Measurements from ENCODE around the gene RAB23. TPM values are rescaled to one million over a fixed set of nuclear protein-coding genes. Genes with fewer than 3 reads are reported as not detected.

Gene RAB23
- polyA plus RNA-seq, 1 experiment: 62.1 TPM

DNA sequence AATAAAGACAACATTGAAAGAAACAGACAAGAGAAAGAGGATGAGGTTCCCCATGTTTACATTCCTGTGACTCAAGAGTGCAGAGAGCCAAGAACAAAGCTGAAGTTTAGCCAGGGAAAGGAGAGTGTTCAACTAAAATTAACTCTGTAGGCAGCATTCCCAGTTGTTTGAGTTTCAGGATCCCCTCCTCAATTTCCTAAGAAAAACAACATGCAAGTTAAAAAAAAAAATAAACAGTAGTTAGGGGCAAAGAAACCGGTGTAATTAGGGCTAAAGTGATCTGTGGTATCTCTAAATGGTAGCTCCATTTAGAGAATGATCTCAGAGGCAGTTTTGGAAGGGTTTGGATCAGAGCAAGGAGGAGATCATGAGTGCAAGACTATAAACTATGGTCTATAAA is 30.9 kb upstream of the RAB23 start:
- no peak overlapping the region for H3K27ac ChIP-seq (ENCODE audit: low read depth, low read length)
- POLR2A ChIA-PET: interaction anchor here (0.6 to 1.2 kb wide), 4 partner anchors 13 to 187 kb away, joined by 3 to 5 read pairs (median 4); partner anchors contain the start of gene RAB23

GRCh38 chr6:57252137-57252536 is 30.0 kb upstream of the RAB23 start:
- Histone ChIP-seq H3K27me3 (ENCODE audit: control insufficient read depth, insufficient read depth, low read length) (no peaks in the 10 kb centered on the region), H3K27ac (ENCODE audit: low read depth, low read length) (no peak overlapping the region), H3K4me3 (ENCODE audit: low read depth, low read length) (no peak overlapping the region), H3K9me3 (ENCODE audit: control insufficient read depth, insufficient read depth, low read length) (no peaks in the 10 kb centered on the region)
- no peak for DNase-seq (ENCODE audit: low read depth, low spot score)
- ChIA-PET CTCF (no interaction called here), POLR2A (interaction anchor here (1.2 kb wide), 1 partner anchor 62 kb away, joined by 4 read pairs; no protein-coding TSS in a partner anchor)
- TF ChIP-seq, protein P1, sequence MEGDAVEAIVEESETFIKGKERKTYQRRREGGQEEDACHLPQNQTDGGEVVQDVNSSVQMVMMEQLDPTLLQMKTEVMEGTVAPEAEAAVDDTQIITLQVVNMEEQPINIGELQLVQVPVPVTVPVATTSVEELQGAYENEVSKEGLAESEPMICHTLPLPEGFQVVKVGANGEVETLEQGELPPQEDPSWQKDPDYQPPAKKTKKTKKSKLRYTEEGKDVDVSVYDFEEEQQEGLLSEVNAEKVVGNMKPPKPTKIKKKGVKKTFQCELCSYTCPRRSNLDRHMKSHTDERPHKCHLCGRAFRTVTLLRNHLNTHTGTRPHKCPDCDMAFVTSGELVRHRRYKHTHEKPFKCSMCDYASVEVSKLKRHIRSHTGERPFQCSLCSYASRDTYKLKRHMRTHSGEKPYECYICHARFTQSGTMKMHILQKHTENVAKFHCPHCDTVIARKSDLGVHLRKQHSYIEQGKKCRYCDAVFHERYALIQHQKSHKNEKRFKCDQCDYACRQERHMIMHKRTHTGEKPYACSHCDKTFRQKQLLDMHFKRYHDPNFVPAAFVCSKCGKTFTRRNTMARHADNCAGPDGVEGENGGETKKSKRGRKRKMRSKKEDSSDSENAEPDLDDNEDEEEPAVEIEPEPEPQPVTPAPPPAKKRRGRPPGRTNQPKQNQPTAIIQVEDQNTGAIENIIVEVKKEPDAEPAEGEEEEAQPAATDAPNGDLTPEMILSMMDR (IDR thresholded peaks at IDR 0.05; ENCODE audit: low read depth, low read length): no peak

More for the DNA sequence above, 30.9 kb upstream of the RAB23 start:
- H3K9me3 ChIP-seq (ENCODE audit: control insufficient read depth, insufficient read depth, low read length): no peaks in the 10 kb centered on the region
- no peaks in the 10 kb centered on the region for H3K27me3 ChIP-seq (ENCODE audit: control insufficient read depth, insufficient read depth, low read length)
- peak; percentile 29 for DNase-seq (ENCODE audit: low read depth, low spot score)
- no peak overlapping the region for H3K4me3 ChIP-seq (ENCODE audit: low read depth, low read length)
- CTCF ChIA-PET: interaction anchor here (0.8 to 1.5 kb wide), 5 partner anchors 13 to 72 kb away, joined by 3 to 5 read pairs (median 4); partner anchors contain the start of gene PRIM2
- TF ChIP-seq, protein P1 (IDR thresholded peaks at IDR 0.05; ENCODE audit: low read depth, low read length): no peak

DNA sequence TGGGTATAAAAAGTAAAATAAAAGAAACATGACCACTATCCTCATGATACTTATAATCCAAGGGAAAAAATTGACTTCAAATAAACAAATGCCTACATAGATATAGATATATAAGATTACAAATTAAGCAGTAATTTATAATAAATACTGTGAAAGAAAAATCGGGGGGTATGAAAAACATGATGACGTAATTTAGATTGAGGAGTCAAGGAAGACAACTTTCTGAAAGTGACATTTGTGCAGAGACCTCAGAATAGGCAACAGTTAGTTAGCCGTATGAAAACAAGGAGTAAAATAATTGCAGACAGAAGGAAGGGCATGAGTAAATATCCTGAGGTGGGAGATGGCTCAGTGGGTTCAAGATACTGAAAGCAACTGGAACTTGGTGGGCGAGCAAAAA is 28.2 kb upstream of the RAB23 start:
- Histone ChIP-seq H3K9me3 (ENCODE audit: control insufficient read depth, insufficient read depth, low read length) (no peaks in the 10 kb centered on the region), H3K27me3 (ENCODE audit: control insufficient read depth, insufficient read depth, low read length) (no peaks in the 10 kb centered on the region), H3K27ac (ENCODE audit: low read depth, low read length) (no peak overlapping the region), H3K4me3 (ENCODE audit: low read depth, low read length) (no peak overlapping the region)
- DNase-seq (ENCODE audit: low read depth, low spot score): no peak
- ChIA-PET POLR2A (no interaction called here), CTCF (interaction anchor here (0.6 kb wide), 1 partner anchor 657 kb away, joined by 3 read pairs; no protein-coding TSS in a partner anchor)
- TF ChIP-seq, protein P1 (IDR thresholded peaks at IDR 0.05; ENCODE audit: low read depth, low read length): no peak

GRCh38 chr6:57248311-57248895 is 26.3 kb upstream of the RAB23 start:
- no peak for DNase-seq (ENCODE audit: low read depth, low spot score)
- TF ChIP-seq, protein P1 (IDR thresholded peaks at IDR 0.05; ENCODE audit: low read depth, low read length): no peak
- CTCF ChIA-PET: no interaction called here
- H3K9me3 ChIP-seq (ENCODE audit: control insufficient read depth, insufficient read depth, low read length): no peaks in the 10 kb centered on the region
- H3K27ac ChIP-seq (ENCODE audit: low read depth, low read length): no peak overlapping the region
- H3K4me3 ChIP-seq (ENCODE audit: low read depth, low read length): no peak overlapping the region
- POLR2A ChIA-PET: no interaction called here
- no peaks in the 10 kb centered on the region for H3K27me3 ChIP-seq (ENCODE audit: control insufficient read depth, insufficient read depth, low read length)

- TF ChIP-seq, protein P1 (IDR thresholded peaks at IDR 0.05; ENCODE audit: low read depth, low read length): no peak
- Histone ChIP-seq H3K9me3 (ENCODE audit: control insufficient read depth, insufficient read depth, low read length) (no peaks in the 10 kb centered on the region), H3K4me3 (ENCODE audit: low read depth, low read length) (no peak overlapping the region), H3K27me3 (ENCODE audit: control insufficient read depth, insufficient read depth, low read length) (no peaks in the 10 kb centered on the region), H3K27ac (ENCODE audit: low read depth, low read length) (no peak overlapping the region)
- CTCF ChIA-PET: no interaction called here
- POLR2A ChIA-PET: no interaction called here
- DNase-seq (ENCODE audit: low read depth, low spot score): no peak
These were observed 25.5 kb upstream of the RAB23 start for GRCh38 chr6:57247603-57248002.

Data from AG04450 (cell line).